Hematopoietic multipotent progenitor cell treated with erythropoietin and hydrocortisone succinate and interleukin-3 and kit ligand, for 6 days (in vitro differentiated cells): Measurements from ENCODE around the gene SURF6.

ENCODE experiments used
- DNase-seq: peaks from one replicate; pipeline ENCODE4 v3.0.0-alpha.2; 2015

The SURF6 gene

GRCh38 chr9:133367778-133368177, 31.8 kb upstream of the SURF6 start:
- DNase-seq = no peak

- DNase-seq = no peak
Measured at GRCh38 chr9:133367221-133367620, 31.2 kb upstream of the SURF6 start.

- no peak for DNase-seq
Measured at GRCh38 chr9:133366435-133366834, 30.4 kb upstream of the SURF6 start.

- peak; percentile 75 for DNase-seq
Measured at GRCh38 chr9:133362359-133363044, 26.5 kb upstream of the SURF6 start.

GRCh38 chr9:133361507-133362092, 25.6 kb upstream of the SURF6 start:
- DNase-seq = no peak

- no peak for DNase-seq
Measured at GRCh38 chr9:133360400-133361393, 24.7 kb upstream of the SURF6 start.

GRCh38 chr9:133359399-133360175, 23.6 kb upstream of the SURF6 start:
- peak; percentile 85 for DNase-seq

- no peak for DNase-seq
Measured at GRCh38 chr9:133357656-133358055, 21.7 kb upstream of the SURF6 start.

GRCh38 chr9:133356391-133357091, 20.6 kb upstream of the SURF6 start, which contains the start of the genes SURF1 and SURF2:
Gene SURF1, minus strand, starts transcription at chr9:133356487. Its CDS starts 34 bp downstream, at chr9:133356453.
Gene SURF2, plus strand, starts transcription at chr9:133356550. Its CDS starts 43 bp downstream, at chr9:133356593.
- peak; percentile 92 for DNase-seq

- peak; percentile 50 for DNase-seq
Measured at GRCh38 chr9:133355881-133356357, 19.9 kb upstream of the SURF6 start.

- DNase-seq = no peak
Measured at GRCh38 chr9:133354766-133355165, 18.8 kb upstream of the SURF6 start.

- no peak for DNase-seq
Measured at GRCh38 chr9:133353548-133353947, 17.6 kb upstream of the SURF6 start.

- DNase-seq = no peak
Measured at GRCh38 chr9:133352635-133353340, 16.8 kb upstream of the SURF6 start.

- DNase-seq = peak; percentile 88
Measured at GRCh38 chr9:133351908-133352634, 16.1 kb upstream of the SURF6 start.

GRCh38 chr9:133351526-133351907, 15.5 kb upstream of the SURF6 start:
- no peak for DNase-seq

- no peak for DNase-seq
Measured at GRCh38 chr9:133349965-133350616, 14.1 kb upstream of the SURF6 start.

- DNase-seq = no peak
Measured at GRCh38 chr9:133348718-133349573, 13.0 kb upstream of the SURF6 start.

- peak; percentile 98 for DNase-seq
Measured at GRCh38 chr9:133347985-133348717, 12.2 kb upstream of the SURF6 start, which contains the start of the genes MED22 and RPL7A. Gene MED22, minus strand, starts transcription at chr9:133348131. Its CDS starts 1,469 bp downstream, at chr9:133346662. Gene RPL7A, plus strand, starts transcription at chr9:133348218. Its CDS starts 26 bp downstream, at chr9:133348244.
